Common myeloid progenitor, CD34-positive (primary cell): ENCODE results near the gene THAP9.
"Not testable (repeated sequence)": the region's sequence is repeated elsewhere in the genome, so short reads cannot be mapped to it uniquely, and the experiment has no call there.

Source experiments
- CTCF ChIA-PET: fragments of 350-600 bp; sonication (Branson Sonifier 250); formaldehyde crosslinking; loops from one replicate; lab custom pipeline; 2021; ENCODE audit warnings: antibody characterized with exemption; lab: Charles Lee
- POLR2A ChIA-PET: fragments of 350-600 bp; sonication (Branson Sonifier 250); formaldehyde crosslinking; loops from one replicate; lab custom pipeline; 2021; ENCODE audit warnings: antibody characterized with exemption; lab: Charles Lee
- DNase-seq, 3 donors: peaks; one replicate each; pipeline versions ENCODE4 v3.0.0 to v3.0.0-alpha.2; 2013
- H3K27ac ChIP-seq, 2 experiments: 1 replicate in 1 of 2; 2 replicates in 1 of 2; pipeline ENCODE4 v1.7.0; 2013; ENCODE audit warnings: inconsistent platforms in 2 of 2, low read length in 2 of 2, mild to moderate bottlenecking in 2 of 2, low read depth in 1 of 2, moderate library complexity in 1 of 2; ENCODE audit not compliant: severe bottlenecking in 2 of 2, insufficient read depth in 1 of 2, poor library complexity in 1 of 2
- H3K27me3 ChIP-seq, 5 experiments: replicated peaks in 2 of 5; 1 replicate in 3 of 5; 2 replicates in 2 of 5; pipeline versions ENCODE4 v1.6.1 to v1.7.0; 2013; ENCODE audit warnings: low read length in 4 of 5, mild to moderate bottlenecking in 2 of 5, moderate library complexity in 2 of 5, inconsistent platforms in 1 of 5; ENCODE audit not compliant: insufficient read depth in 5 of 5, control insufficient read depth in 4 of 5
- H3K36me3 ChIP-seq, 4 experiments: 1 replicate in 2 of 4; 2 replicates in 2 of 4; pipeline versions ENCODE4 v1.6.1 to v1.7.0; 2013; ENCODE audit warnings: low read length in 3 of 4, control low read depth in 1 of 4, mild to moderate bottlenecking in 1 of 4; ENCODE audit not compliant: control insufficient read depth in 4 of 4, insufficient read depth in 4 of 4
- H3K4me1 ChIP-seq, 4 experiments: 1 replicate in 3 of 4; 2 replicates in 1 of 4; pipeline versions ENCODE4 v1.6.1 to v1.7.1; 2013; ENCODE audit warnings: low read length in 3 of 4, mild to moderate bottlenecking in 3 of 4, control low read depth in 1 of 4, inconsistent platforms in 1 of 4, moderate library complexity in 1 of 4; ENCODE audit not compliant: control insufficient read depth in 4 of 4, insufficient read depth in 4 of 4; ENCODE audit errors: control extremely low read depth in 1 of 4
- H3K4me3 ChIP-seq, 7 experiments: 1 replicate in 4 of 7; 2 replicates in 3 of 7; pipeline versions ENCODE4 v1.5.1 to v1.7.0; 2013; ENCODE audit warnings: mild to moderate bottlenecking in 7 of 7, low read length in 6 of 7, moderate library complexity in 6 of 7, inconsistent platforms in 2 of 7, low read depth in 2 of 7, control low read depth in 1 of 7; ENCODE audit not compliant: insufficient read depth in 4 of 7, control insufficient read depth in 1 of 7; ENCODE audit errors: extremely low read depth in 1 of 7
- H3K9me3 ChIP-seq, 5 experiments: 1 replicate in 4 of 5; 2 replicates in 1 of 5; pipeline versions ENCODE4 v1.6.1 to v1.7.1; 2013; ENCODE audit warnings: low read length in 4 of 5, mild to moderate bottlenecking in 2 of 5, inconsistent platforms in 1 of 5, low read depth in 1 of 5, moderate library complexity in 1 of 5; ENCODE audit not compliant: control insufficient read depth in 4 of 5, insufficient read depth in 2 of 5; ENCODE audit errors: control extremely low read depth in 1 of 5
- WGBS: methylation state at CpG from one replicate; pipeline ENCODE4 v1.1.5; 2013; ENCODE audit not compliant: insufficient coverage; 5-methylcytosine and 5-hydroxymethylcytosine counted together

The THAP9 gene

DNA sequence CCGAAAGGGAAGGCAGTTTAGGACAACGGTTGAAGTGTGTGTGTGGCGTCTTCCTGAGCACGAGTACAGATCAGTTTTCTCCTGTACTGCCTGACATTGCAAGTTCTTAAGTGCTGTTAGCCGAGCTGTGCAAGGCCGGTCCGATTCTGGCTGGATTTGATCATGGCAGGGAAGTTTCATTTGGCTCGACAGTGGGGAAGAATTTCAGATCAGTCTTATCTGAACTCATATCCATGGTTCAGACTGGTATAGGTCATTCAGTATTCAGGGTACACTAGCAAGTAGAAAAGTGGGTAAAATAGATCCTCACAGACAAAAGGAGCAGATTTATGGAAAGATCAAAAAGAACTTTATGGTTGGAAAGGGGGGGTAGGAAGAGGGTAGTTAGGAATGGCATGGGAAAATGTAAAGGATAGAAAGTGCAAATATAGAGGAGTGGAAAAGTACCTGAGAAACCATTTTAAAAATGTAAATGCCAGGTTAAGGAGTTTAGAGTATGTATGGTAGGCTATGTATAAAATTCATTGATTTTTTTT, 716 bp downstream of the THAP9 start:
- no peak for DNase-seq
- POLR2A ChIA-PET = interaction anchor here (1.0 to 2.1 kb wide), 2 partner anchors 110 to 383 kb away, joined by 5 read pairs; partner anchors contain the start of gene COQ2
- no peaks in the 10 kb centered on the region for H3K27me3 ChIP-seq
- H3K9me3 ChIP-seq = no peaks in the 10 kb centered on the region
- peaks cover 0 to 14% (median 3%) of the 10 kb centered on the region in 4 experiments for H3K36me3 ChIP-seq
- CTCF ChIA-PET = interaction anchor here (1.0 to 7.7 kb wide), 5 partner anchors 14 to 48 kb away, joined by 3 to 50 read pairs (median 4); no protein-coding TSS in a partner anchor
- H3K4me3 ChIP-seq = peak overlapping the region; percentile 71 to 98 (median 89)
- H3K4me1 ChIP-seq = peaks cover 24 to 55% (median 44%) of the 10 kb centered on the region in 4 experiments
- H3K27ac ChIP-seq = peak overlapping the region; percentile 92 to 97
- WGBS = 0% methylated on average over 7 of the region's 8 CpGs

DNA sequence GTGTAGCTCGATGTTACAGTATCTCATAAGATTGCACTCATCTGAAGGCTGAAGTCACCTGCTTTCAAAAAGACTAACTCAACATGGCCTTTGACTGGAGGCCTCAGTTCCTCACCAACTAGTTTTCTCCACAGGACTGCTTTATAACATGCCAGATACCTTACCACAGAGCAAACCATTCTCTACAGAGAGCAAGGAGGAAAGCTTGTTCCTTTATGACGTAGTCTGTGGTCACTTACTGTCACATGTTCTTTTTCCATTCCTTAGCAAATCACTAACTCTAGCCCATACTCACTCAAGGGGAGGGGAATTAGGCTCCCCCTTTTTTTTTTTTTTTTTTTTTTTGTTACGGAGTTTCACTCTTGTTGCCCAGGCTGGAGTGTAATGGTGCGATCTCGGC, 3.2 kb downstream of the THAP9 start:
- H3K36me3 ChIP-seq = peaks cover 0 to 3% (median 0%) of the 10 kb centered on the region in 4 experiments
- ChIA-PET CTCF (interaction anchor here (1.0 kb wide), 1 partner anchor 144 kb away, joined by 3 read pairs; no protein-coding TSS in a partner anchor), POLR2A (interaction anchor here (0.6 kb wide), 2 partner anchors 53 to 345 kb away, joined by 3 to 9 read pairs; no protein-coding TSS in a partner anchor)
- DNase-seq = peak; percentile 48 to 84 (median 73)
- 58% methylated on average over 2 of the region's 5 CpGs for WGBS
- H3K4me1 ChIP-seq = peaks cover 16 to 39% (median 28%) of the 10 kb centered on the region in 4 experiments
- no peak overlapping the region for H3K27ac ChIP-seq
- H3K4me3 ChIP-seq = peak overlapping the region in 1 of 7 experiments; percentile 22
- H3K27me3 ChIP-seq = no peaks in the 10 kb centered on the region
- H3K9me3 ChIP-seq = no peaks in the 10 kb centered on the region

DNA sequence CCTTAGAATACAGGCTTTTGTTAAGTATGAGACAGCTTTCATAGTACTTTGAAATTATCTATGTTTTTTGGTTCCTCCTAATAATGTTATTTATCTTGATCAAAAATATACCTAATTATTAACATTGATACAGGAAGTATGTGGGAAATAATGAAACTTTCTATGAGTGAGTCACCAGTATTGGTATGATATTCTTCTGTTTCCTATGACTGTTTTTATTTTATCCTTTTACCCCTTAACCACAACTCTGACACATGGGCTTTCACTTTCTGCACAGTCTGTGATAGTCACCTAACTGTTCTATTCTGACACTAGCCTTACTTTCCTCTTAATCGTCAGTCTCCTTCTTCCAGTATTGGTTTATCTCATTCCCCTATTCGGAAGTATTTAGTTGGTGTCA, 4.7 kb downstream of the THAP9 start:
- Histone ChIP-seq H3K27me3 (no peaks in the 10 kb centered on the region), H3K36me3 (peaks cover 0 to 3% (median 0%) of the 10 kb centered on the region in 4 experiments), H3K4me3 (peak overlapping the region in 2 of 7 experiments; percentile 11 to 14), H3K4me1 (peaks cover 7 to 33% (median 19%) of the 10 kb centered on the region in 4 experiments), H3K27ac (peak overlapping the region in 1 of 2 experiments; percentile 40), H3K9me3 (no peaks in the 10 kb centered on the region)
- peak; percentile 53 to 88 (median 81) for DNase-seq
- ChIA-PET CTCF (interaction anchor here (0.8 kb wide), 1 partner anchor 24 kb away, joined by 3 read pairs; no protein-coding TSS in a partner anchor), POLR2A (no interaction called here)
- 0% methylated on average over 1 of the region's 2 CpGs for WGBS

DNA sequence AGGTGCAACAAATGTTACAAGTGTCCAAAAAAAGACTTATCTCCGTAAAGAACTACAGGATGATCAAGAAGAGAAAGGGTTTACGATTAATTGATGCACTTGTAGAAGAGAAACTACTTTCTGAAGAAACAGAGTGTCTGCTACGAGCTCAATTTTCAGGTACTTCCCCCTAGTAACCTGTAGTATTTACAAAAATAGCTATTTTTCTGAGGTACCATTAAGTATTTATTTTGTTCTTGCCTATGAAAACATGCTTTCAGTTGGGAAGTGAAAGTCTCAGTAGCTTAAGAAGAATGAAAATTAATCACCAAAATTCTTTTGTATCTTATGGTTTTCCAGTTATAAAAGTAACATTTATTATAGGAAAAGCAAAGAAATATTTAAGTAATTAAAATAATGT, 5.9 kb downstream of the THAP9 start:
- ChIA-PET CTCF (interaction anchor here (0.8 to 1.3 kb wide), 4 partner anchors 11 to 64 kb away, joined by 3 to 5 read pairs (median 3); no protein-coding TSS in a partner anchor), POLR2A (no interaction called here)
- Histone ChIP-seq H3K27me3 (no peaks in the 10 kb centered on the region), H3K36me3 (peaks cover 0 to 8% (median 2%) of the 10 kb centered on the region in 4 experiments), H3K4me1 (peaks cover 4 to 30% (median 15%) of the 10 kb centered on the region in 4 experiments), H3K27ac (no peak overlapping the region), H3K9me3 (no peaks in the 10 kb centered on the region), H3K4me3 (no peak overlapping the region)
- DNase-seq = no peak
- WGBS = 100% methylated on average over 1 of the region's 3 CpGs

DNA sequence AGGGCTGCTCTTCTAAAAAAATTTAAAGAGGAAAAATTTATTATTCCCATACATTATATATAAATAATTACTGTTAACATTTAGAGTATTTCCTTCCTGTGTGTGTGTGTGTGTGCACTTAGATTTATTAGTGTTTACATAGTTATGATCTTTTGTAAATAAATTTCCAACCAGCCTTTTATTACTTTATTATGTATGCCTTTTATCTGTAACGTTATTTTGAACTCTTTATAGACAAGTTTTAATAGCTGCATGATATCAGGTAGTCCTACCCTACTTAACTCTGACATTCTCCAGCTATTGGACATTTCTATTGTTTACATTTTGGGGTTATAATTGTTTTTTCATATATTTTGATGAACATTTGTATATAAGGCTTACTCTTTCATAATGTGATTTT, 8.8 kb downstream of the THAP9 start:
- Histone ChIP-seq H3K27me3 (no peaks in the 10 kb centered on the region), H3K4me3 (no peak overlapping the region), H3K9me3 (no peaks in the 10 kb centered on the region), H3K36me3 (peaks cover 0 to 10% (median 4%) of the 10 kb centered on the region in 4 experiments), H3K27ac (no peak overlapping the region), H3K4me1 (peaks cover 0 to 12% (median 5%) of the 10 kb centered on the region in 4 experiments)
- no peak for DNase-seq
- ChIA-PET POLR2A (interaction anchor here (0.6 kb wide), 1 partner anchor 66 kb away, joined by 3 read pairs; no protein-coding TSS in a partner anchor), CTCF (no interaction called here)
- no CpG with 5 or more reads among the region's 1 CpG for WGBS

DNA sequence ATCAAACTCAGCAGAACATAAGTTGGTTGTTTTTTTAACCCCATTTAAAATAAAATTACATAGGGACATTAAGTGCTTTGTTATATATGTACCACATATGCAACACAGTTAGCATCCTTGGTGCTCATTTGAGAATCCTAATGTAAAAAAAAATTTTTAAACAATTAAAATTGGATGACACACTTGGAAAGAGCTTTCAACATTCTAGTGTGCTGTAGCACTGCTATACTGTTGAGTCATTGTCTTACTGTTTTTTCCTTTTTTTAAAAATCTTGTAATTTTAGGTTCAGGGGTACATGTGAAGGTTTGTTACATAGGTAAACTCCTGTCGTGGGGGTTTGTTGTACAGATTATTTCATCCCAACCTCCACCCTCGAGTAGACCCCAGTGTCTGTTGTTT, 12.8 kb downstream of the THAP9 start:
- CTCF ChIA-PET = no interaction called here
- H3K27me3 ChIP-seq = no peaks in the 10 kb centered on the region
- POLR2A ChIA-PET = interaction anchor here (0.7 to 1.0 kb wide), 2 partner anchors 463 to 484 kb away, joined by 3 to 5 read pairs; no protein-coding TSS in a partner anchor
- no peak for DNase-seq
- H3K4me3 ChIP-seq = no peak overlapping the region
- no peak overlapping the region for H3K27ac ChIP-seq
- peaks cover 9 to 15% (median 14%) of the 10 kb centered on the region in 4 experiments for H3K36me3 ChIP-seq
- no peaks in the 10 kb centered on the region for H3K4me1 ChIP-seq
- no peaks in the 10 kb centered on the region for H3K9me3 ChIP-seq
- WGBS = no CpG with 5 or more reads among the region's 2 CpGs

DNA sequence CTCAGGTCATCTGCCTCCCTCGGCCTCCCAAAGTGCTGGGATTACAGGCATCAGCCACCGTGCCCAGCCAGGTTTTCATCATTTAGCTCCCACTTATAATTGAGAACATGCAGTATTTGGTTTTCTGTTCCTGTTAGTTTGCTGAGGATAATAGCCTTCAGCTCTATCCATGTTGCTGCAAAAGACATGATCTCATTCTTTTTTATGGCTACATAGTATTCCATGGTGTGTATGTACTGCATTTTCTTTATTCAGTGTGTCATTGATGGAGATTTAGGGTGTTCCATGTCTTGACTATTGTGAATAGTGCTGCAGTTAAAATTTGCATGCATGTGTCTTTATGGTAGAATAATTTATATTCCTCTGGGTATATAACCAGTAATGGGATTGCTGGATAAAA, 13.4 kb downstream of the THAP9 start:
- POLR2A ChIA-PET = interaction anchor here (0.7 to 1.0 kb wide), 2 partner anchors 463 to 485 kb away, joined by 3 to 5 read pairs; no protein-coding TSS in a partner anchor
- WGBS = no CpG with 5 or more reads among the region's 2 CpGs
- DNase-seq, H3K27me3 ChIP-seq, H3K4me3 ChIP-seq, H3K9me3 ChIP-seq, H3K27ac ChIP-seq, H3K4me1 ChIP-seq: not testable (repeated sequence)
- peaks cover 9 to 15% (median 13%) of the 10 kb centered on the region in 4 experiments for H3K36me3 ChIP-seq
- CTCF ChIA-PET = interaction anchor here (1.0 kb wide), 1 partner anchor 17 kb away, joined by 4 read pairs; no protein-coding TSS in a partner anchor
